Activated naive CD8-positive, alpha-beta T cell (primary cell): ENCODE data around the gene CCNB2.
A peak's percentile ranks its signal among the peaks of the same experiment; 100 is the strongest.

Experiments used
- H3K27ac Mint-ChIP-seq: one replicate; pipeline ENCODE4 v1.8.0; 2021; ENCODE audit warnings: mixed read lengths
- H3K27me3 Mint-ChIP-seq: one replicate; pipeline ENCODE4 v1.8.0; 2021; ENCODE audit warnings: mixed read lengths
- H3K36me3 Mint-ChIP-seq: one replicate; pipeline ENCODE4 v1.8.0; 2021; ENCODE audit warnings: mixed read lengths
- H3K4me1 Mint-ChIP-seq: one replicate; pipeline ENCODE4 v1.8.0; 2021; ENCODE audit warnings: low read depth, mixed read lengths
- H3K4me3 Mint-ChIP-seq: one replicate; pipeline ENCODE4 v1.8.0; 2021; ENCODE audit warnings: mild to moderate bottlenecking, mixed read lengths
- H3K9me3 Mint-ChIP-seq: one replicate; pipeline ENCODE4 v1.8.0; 2021; ENCODE audit warnings: low read depth, mixed read lengths

Gene CCNB2

GRCh38 chr15:59104912-59105732 lies at the start of gene CCNB2:
TSS of gene CCNB2 (plus strand) at chr15:59105146. CDS start at chr15:59105269, 123 bp downstream.
- H3K4me1 Mint-ChIP-seq, result peaks cover 10% of the 10 kb centered on the region
- peak within 1 kb of the TSS; percentile 83 for H3K27ac Mint-ChIP-seq
- no peaks in the 10 kb centered on the region for H3K27me3 Mint-ChIP-seq
- H3K4me3 Mint-ChIP-seq, result peak within 1 kb of the TSS; percentile 94
- H3K9me3 Mint-ChIP-seq, result no peaks in the 10 kb centered on the region
- no peaks in the 10 kb centered on the region for H3K36me3 Mint-ChIP-seq

- Mint-ChIP-seq H3K4me3 (no peak overlapping the region), H3K36me3 (peaks cover 12% of the 10 kb centered on the region), H3K4me1 (no peaks in the 10 kb centered on the region), H3K9me3 (no peaks in the 10 kb centered on the region), H3K27me3 (no peaks in the 10 kb centered on the region), H3K27ac (no peak overlapping the region)
Observed at GRCh38 chr15:59059076-59059597, 45.8 kb upstream of the CCNB2 start.

- no peak overlapping the region for H3K27ac Mint-ChIP-seq
- peaks cover 12% of the 10 kb centered on the region for H3K36me3 Mint-ChIP-seq
- H3K27me3 Mint-ChIP-seq, result no peaks in the 10 kb centered on the region
- H3K4me1 Mint-ChIP-seq, result no peaks in the 10 kb centered on the region
- no peak overlapping the region for H3K4me3 Mint-ChIP-seq
- H3K9me3 Mint-ChIP-seq, result no peaks in the 10 kb centered on the region
Observed at GRCh38 chr15:59060348-59060747, 44.6 kb upstream of the CCNB2 start.

GRCh38 chr15:59063042-59063441 lies 41.9 kb upstream of the CCNB2 start:
- Mint-ChIP-seq H3K36me3 (peaks cover 19% of the 10 kb centered on the region), H3K27me3 (no peaks in the 10 kb centered on the region), H3K27ac (no peak overlapping the region), H3K4me1 (no peaks in the 10 kb centered on the region), H3K9me3 (no peaks in the 10 kb centered on the region), H3K4me3 (no peak overlapping the region)

GRCh38 chr15:59069430-59069829 lies 35.5 kb upstream of the CCNB2 start:
- Mint-ChIP-seq H3K4me1 (peaks cover 6% of the 10 kb centered on the region), H3K36me3 (peaks cover 26% of the 10 kb centered on the region)

GRCh38 chr15:59074607-59075006 lies 30.3 kb upstream of the CCNB2 start:
- Mint-ChIP-seq H3K9me3 (no peaks in the 10 kb centered on the region), H3K27me3 (no peaks in the 10 kb centered on the region), H3K36me3 (peaks cover 23% of the 10 kb centered on the region), H3K4me1 (peaks cover 14% of the 10 kb centered on the region), H3K27ac (peak overlapping the region; percentile 73), H3K4me3 (no peak overlapping the region)

More at GRCh38 chr15:59069430-59069829, 35.5 kb upstream of the CCNB2 start:
- no peaks in the 10 kb centered on the region for H3K27me3 Mint-ChIP-seq
- no peaks in the 10 kb centered on the region for H3K9me3 Mint-ChIP-seq
- H3K27ac Mint-ChIP-seq, result no peak overlapping the region
- no peak overlapping the region for H3K4me3 Mint-ChIP-seq

- H3K27me3 Mint-ChIP-seq, result no peaks in the 10 kb centered on the region
- peak overlapping the region; percentile 17 for H3K27ac Mint-ChIP-seq
- no peak overlapping the region for H3K4me3 Mint-ChIP-seq
- no peaks in the 10 kb centered on the region for H3K4me1 Mint-ChIP-seq
- H3K9me3 Mint-ChIP-seq, result no peaks in the 10 kb centered on the region
- peaks cover 4% of the 10 kb centered on the region for H3K36me3 Mint-ChIP-seq
Observed at GRCh38 chr15:59087731-59088130, 17.2 kb upstream of the CCNB2 start.

- no peaks in the 10 kb centered on the region for H3K9me3 Mint-ChIP-seq
- H3K27ac Mint-ChIP-seq, result no peak overlapping the region
- no peak overlapping the region for H3K4me3 Mint-ChIP-seq
- peaks cover 9% of the 10 kb centered on the region for H3K36me3 Mint-ChIP-seq
- H3K4me1 Mint-ChIP-seq, result peaks cover 10% of the 10 kb centered on the region
- H3K27me3 Mint-ChIP-seq, result no peaks in the 10 kb centered on the region
Observed at GRCh38 chr15:59094077-59094476, 10.9 kb upstream of the CCNB2 start.

GRCh38 chr15:59096429-59096828 lies 8.5 kb upstream of the CCNB2 start:
- no peaks in the 10 kb centered on the region for H3K27me3 Mint-ChIP-seq
- H3K4me3 Mint-ChIP-seq, result no peak overlapping the region
- H3K36me3 Mint-ChIP-seq, result peaks cover 9% of the 10 kb centered on the region
- no peaks in the 10 kb centered on the region for H3K9me3 Mint-ChIP-seq
- peaks cover 22% of the 10 kb centered on the region for H3K4me1 Mint-ChIP-seq
- H3K27ac Mint-ChIP-seq, result no peak overlapping the region

GRCh38 chr15:59099162-59099685 lies 5.7 kb upstream of the CCNB2 start:
- Mint-ChIP-seq H3K27me3 (no peaks in the 10 kb centered on the region), H3K4me1 (peaks cover 24% of the 10 kb centered on the region), H3K36me3 (peaks cover 2% of the 10 kb centered on the region), H3K4me3 (no peak overlapping the region), H3K9me3 (no peaks in the 10 kb centered on the region), H3K27ac (peak overlapping the region; percentile 51)

GRCh38 chr15:59104602-59104911 lies 389 bp upstream of the CCNB2 start:
- Mint-ChIP-seq H3K27ac (peak overlapping the region; percentile 83), H3K36me3 (no peaks in the 10 kb centered on the region), H3K4me3 (peak overlapping the region; percentile 94), H3K4me1 (peaks cover 15% of the 10 kb centered on the region), H3K27me3 (no peaks in the 10 kb centered on the region), H3K9me3 (no peaks in the 10 kb centered on the region)

- H3K36me3 Mint-ChIP-seq, result no peaks in the 10 kb centered on the region
- H3K4me1 Mint-ChIP-seq, result peaks cover 9% of the 10 kb centered on the region
- H3K9me3 Mint-ChIP-seq, result no peaks in the 10 kb centered on the region
- H3K4me3 Mint-ChIP-seq, result peak overlapping the region; percentile 94
- H3K27ac Mint-ChIP-seq, result no peak overlapping the region
- no peaks in the 10 kb centered on the region for H3K27me3 Mint-ChIP-seq
Observed at GRCh38 chr15:59105854-59106253, 908 bp downstream of the CCNB2 start.

GRCh38 chr15:59111251-59111650 lies 6.3 kb downstream of the CCNB2 start:
- Mint-ChIP-seq H3K36me3 (peaks cover under 1% of the 10 kb centered on the region), H3K27me3 (no peaks in the 10 kb centered on the region), H3K27ac (no peak overlapping the region), H3K9me3 (no peaks in the 10 kb centered on the region), H3K4me1 (no peaks in the 10 kb centered on the region), H3K4me3 (no peak overlapping the region)

- H3K36me3 Mint-ChIP-seq, result peaks cover 3% of the 10 kb centered on the region
- H3K27ac Mint-ChIP-seq, result no peak overlapping the region
- no peaks in the 10 kb centered on the region for H3K4me1 Mint-ChIP-seq
- H3K9me3 Mint-ChIP-seq, result no peaks in the 10 kb centered on the region
- H3K4me3 Mint-ChIP-seq, result no peak overlapping the region
- no peaks in the 10 kb centered on the region for H3K27me3 Mint-ChIP-seq
Observed at GRCh38 chr15:59115047-59115446, 10.1 kb downstream of the CCNB2 start.

- no peaks in the 10 kb centered on the region for H3K4me1 Mint-ChIP-seq
- H3K4me3 Mint-ChIP-seq, result no peak overlapping the region
- peaks cover 3% of the 10 kb centered on the region for H3K36me3 Mint-ChIP-seq
- no peak overlapping the region for H3K27ac Mint-ChIP-seq
- no peaks in the 10 kb centered on the region for H3K9me3 Mint-ChIP-seq
- no peaks in the 10 kb centered on the region for H3K27me3 Mint-ChIP-seq
Observed at GRCh38 chr15:59116141-59116540, 11.2 kb downstream of the CCNB2 start.
